ENCODE measurements around the gene SRSF12. TPM values are rescaled to one million over a fixed set of nuclear protein-coding genes. Genes with fewer than 3 reads are reported as not detected.

Gene SRSF12
- total RNA-seq, 3 donors from 2014 or later: 0.98 to 1.8 TPM; not detected in 1

GRCh38 chr6:89085409-89086205 lies 32.3 kb downstream of the SRSF12 start:
- Histone ChIP-seq H3K27ac (peak overlapping the region; percentile 22 to 26), H3K4me1 (peaks cover 0 to 3% of the 10 kb centered on the region in 2 donors), H3K27me3 (no peaks in the 10 kb centered on the region), H3K4me3 (peak overlapping the region in 1 of 3 donors; percentile 74), H3K9me3 (no peaks in the 10 kb centered on the region), H3K36me3 (no peaks in the 10 kb centered on the region)
- TF ChIP-seq POLR2AphosphoS5 (IDR thresholded peaks at IDR 0.05) (peak in 1 of 3 donors; percentile 15), POLR2A (IDR thresholded peaks at IDR 0.05) (no peak)
- no peak for DNase-seq (ENCODE audit: low spot score in 2 of 2)
- intact Hi-C loops (cut with DNase I; ENCODE audit: low total_unique reads): loop anchor here (10.0 kb wide), 1 partner anchor 51 kb away; no protein-coding TSS in a partner anchor

GRCh38 chr6:89084954-89085353 lies 32.9 kb downstream of the SRSF12 start:
- Histone ChIP-seq H3K9me3 (no peaks in the 10 kb centered on the region), H3K27ac (peak overlapping the region; percentile 22 to 26), H3K27me3 (no peaks in the 10 kb centered on the region), H3K4me1 (peaks cover 0 to 3% of the 10 kb centered on the region in 2 donors), H3K36me3 (no peaks in the 10 kb centered on the region), H3K4me3 (peak overlapping the region in 1 of 3 donors; percentile 74)
- intact Hi-C loops (cut with DNase I; ENCODE audit: low total_unique reads): loop anchor here (10.0 kb wide), 1 partner anchor 50 kb away; no protein-coding TSS in a partner anchor
- DNase-seq (ENCODE audit: low spot score in 2 of 2): no peak
- TF ChIP-seq POLR2AphosphoS5 (IDR thresholded peaks at IDR 0.05): peak in 1 of 3 donors; percentile 36
- no peak for TF ChIP-seq CTCF (IDR thresholded peaks at IDR 0.05)
- TF ChIP-seq POLR2A (IDR thresholded peaks at IDR 0.05): no peak

GRCh38 chr6:89084542-89084941 lies 33.3 kb downstream of the SRSF12 start:
- H3K4me3 ChIP-seq: peak overlapping the region in 2 of 3 donors; percentile 74 to 96
- peaks cover 0 to 3% of the 10 kb centered on the region in 2 donors for H3K4me1 ChIP-seq
- intact Hi-C loops (cut with DNase I; ENCODE audit: low total_unique reads): loop anchor here (10.0 kb wide), 1 partner anchor 50 kb away; no protein-coding TSS in a partner anchor
- H3K36me3 ChIP-seq: no peaks in the 10 kb centered on the region
- DNase-seq (ENCODE audit: low spot score in 2 of 2): no peak
- H3K27ac ChIP-seq: peak overlapping the region; percentile 22 to 26
- no peaks in the 10 kb centered on the region for H3K9me3 ChIP-seq
- no peaks in the 10 kb centered on the region for H3K27me3 ChIP-seq
- no peak for TF ChIP-seq CTCF (IDR thresholded peaks at IDR 0.05)
- TF ChIP-seq POLR2AphosphoS5 (IDR thresholded peaks at IDR 0.05): no peak
- TF ChIP-seq POLR2A (IDR thresholded peaks at IDR 0.05): no peak

GRCh38 chr6:89082486-89082891 lies 35.4 kb downstream of the SRSF12 start:
- H3K27ac ChIP-seq: peak overlapping the region; percentile 96 to 100
- peaks cover 0 to 3% of the 10 kb centered on the region in 2 donors for H3K4me1 ChIP-seq
- H3K27me3 ChIP-seq: no peaks in the 10 kb centered on the region
- H3K9me3 ChIP-seq: no peaks in the 10 kb centered on the region
- intact Hi-C loops (cut with DNase I; ENCODE audit: low total_unique reads): loop anchor here (10.0 kb wide), 1 partner anchor 48 kb away; no protein-coding TSS in a partner anchor
- peak overlapping the region; percentile 74 to 100 (median 96) for H3K4me3 ChIP-seq
- no peak for DNase-seq (ENCODE audit: low spot score in 2 of 2)
- no peaks in the 10 kb centered on the region for H3K36me3 ChIP-seq
- TF ChIP-seq CTCF (IDR thresholded peaks at IDR 0.05) (no peak), POLR2AphosphoS5 (IDR thresholded peaks at IDR 0.05) (peak in 1 of 3 donors; percentile 11)

- TF ChIP-seq POLR2A (IDR thresholded peaks at IDR 0.05): peak; percentile 70
- peak; percentile 90 to 98 (median 95) for TF ChIP-seq POLR2AphosphoS5 (IDR thresholded peaks at IDR 0.05)
- no peak for TF ChIP-seq CTCF (IDR thresholded peaks at IDR 0.05)
- Histone ChIP-seq H3K4me3 (peak overlapping the region; percentile 74 to 100 (median 96)), H3K4me1 (peaks cover 0 to 3% of the 10 kb centered on the region in 2 donors), H3K36me3 (no peaks in the 10 kb centered on the region), H3K27me3 (no peaks in the 10 kb centered on the region), H3K9me3 (no peaks in the 10 kb centered on the region), H3K27ac (peak overlapping the region; percentile 96 to 100)
- intact Hi-C loops (cut with DNase I; ENCODE audit: low total_unique reads): loop anchor here (10.0 kb wide), 1 partner anchor 47 kb away; no protein-coding TSS in a partner anchor
- DNase-seq (ENCODE audit: low spot score in 2 of 2): peak; percentile 98 to 100
Measured at GRCh38 chr6:89081423-89082322, 36.2 kb downstream of the SRSF12 start.
